ENCODE measurements around the gene HS3ST3A1. TPM values are rescaled to one million over a fixed set of nuclear protein-coding genes. Genes with fewer than 3 reads are reported as not detected.

Gene HS3ST3A1
- total and polyA plus RNA-seq, 7 donors: 1.5 to 3.7 (median 2.5) TPM; not detected in 2

- Histone ChIP-seq H3K27ac (no peak overlapping the region), H3K36me3 (no peaks in the 10 kb centered on the region), H3K4me3 (no peak overlapping the region), H3K9me3 (no peaks in the 10 kb centered on the region), H3K27me3 (no peaks in the 10 kb centered on the region), H3K4me1 (no peaks in the 10 kb centered on the region)
- no peak for DNase-seq
- intact Hi-C loops (cut with DNase I): no loop called here
- 57 to 78% methylated on average over 2 of the region's 2 CpGs for WGBS, 2 donors
- TF ChIP-seq CTCF (IDR thresholded peaks at IDR 0.05) (no peak), POLR2AphosphoS5 (IDR thresholded peaks at IDR 0.05) (no peak), EP300 (IDR thresholded peaks at IDR 0.05) (no peak), POLR2A (IDR thresholded peaks at IDR 0.05) (no peak)
These were observed 26.3 kb downstream of the HS3ST3A1 start for GRCh38 chr17:13575466-13575865.

GRCh38 chr17:13572581-13572980, 29.1 kb downstream of the HS3ST3A1 start:
- WGBS, 2 donors: 45 to 53% methylated on average over 3 of the region's 3 CpGs
- no peak overlapping the region for H3K4me3 ChIP-seq
- H3K9me3 ChIP-seq: no peaks in the 10 kb centered on the region
- intact Hi-C loops (cut with DNase I): no loop called here
- H3K36me3 ChIP-seq: no peaks in the 10 kb centered on the region
- H3K4me1 ChIP-seq: peaks cover 0 to 3% (median 0%) of the 10 kb centered on the region in 4 donors
- no peak overlapping the region for H3K27ac ChIP-seq
- no peaks in the 10 kb centered on the region for H3K27me3 ChIP-seq
- TF ChIP-seq CTCF (IDR thresholded peaks at IDR 0.05) (no peak), EP300 (IDR thresholded peaks at IDR 0.05) (no peak), POLR2A (IDR thresholded peaks at IDR 0.05) (no peak), POLR2AphosphoS5 (IDR thresholded peaks at IDR 0.05) (no peak)
- no peak for DNase-seq

- H3K36me3 ChIP-seq: no peaks in the 10 kb centered on the region
- peaks cover 0 to 3% (median 0%) of the 10 kb centered on the region in 4 donors for H3K4me1 ChIP-seq
- 66 to 78% methylated on average over 7 of the region's 7 CpGs for WGBS, 2 donors
- H3K27ac ChIP-seq: no peak overlapping the region
- H3K4me3 ChIP-seq: no peak overlapping the region
- H3K27me3 ChIP-seq: no peaks in the 10 kb centered on the region
- no peak for TF ChIP-seq EP300 (IDR thresholded peaks at IDR 0.05)
- TF ChIP-seq POLR2A (IDR thresholded peaks at IDR 0.05): no peak
- TF ChIP-seq CTCF (IDR thresholded peaks at IDR 0.05): no peak
- no peak for TF ChIP-seq POLR2AphosphoS5 (IDR thresholded peaks at IDR 0.05)
- no peak for DNase-seq
- intact Hi-C loops (cut with DNase I): no loop called here
- H3K9me3 ChIP-seq: peaks cover 0 to 3% (median 0%) of the 10 kb centered on the region in 4 donors
These were observed 32.2 kb downstream of the HS3ST3A1 start for GRCh38 chr17:13569398-13570123.

DNA sequence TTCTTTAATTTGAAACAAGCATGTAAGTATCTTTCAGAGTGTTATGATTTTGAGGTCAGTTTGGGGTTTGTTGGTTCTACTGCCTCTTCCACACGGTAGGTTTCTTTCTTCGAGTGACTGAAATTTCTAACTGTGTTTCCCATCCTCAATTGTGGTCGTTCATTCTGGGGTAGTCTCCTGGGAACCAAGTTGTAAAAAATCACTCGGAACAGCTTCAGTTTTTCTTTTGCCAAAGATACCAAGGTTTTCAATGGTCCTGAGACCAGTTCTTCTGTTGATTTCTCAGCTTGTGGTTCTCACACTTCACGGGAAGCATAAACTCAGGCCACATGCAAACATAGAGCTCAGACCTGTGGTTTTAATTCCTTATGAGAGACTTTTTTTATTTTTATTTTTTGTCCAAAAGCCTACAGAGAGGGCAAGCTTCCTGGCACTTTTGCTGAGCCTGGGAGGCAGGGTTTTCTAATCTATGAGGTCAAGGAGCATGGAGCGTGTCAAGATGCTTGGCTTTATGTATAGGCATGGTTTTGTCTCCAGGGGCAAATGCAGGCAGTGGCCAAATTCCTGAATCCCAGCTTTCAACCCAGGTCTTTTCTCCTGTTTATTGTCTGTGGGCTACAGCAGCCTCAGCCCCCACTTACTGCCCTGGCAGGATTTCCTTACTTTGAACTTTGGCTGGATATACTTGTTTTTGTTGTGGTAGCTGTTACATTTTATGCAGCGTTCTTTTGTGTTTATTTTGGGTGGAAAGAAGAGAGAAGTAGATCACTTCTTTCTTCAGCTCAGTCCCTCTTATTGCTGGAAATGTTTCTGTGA, 32.9 kb downstream of the HS3ST3A1 start:
- Histone ChIP-seq H3K4me3 (no peak overlapping the region), H3K4me1 (peaks cover 0 to 3% (median 0%) of the 10 kb centered on the region in 4 donors), H3K9me3 (peaks cover 0 to 3% (median 0%) of the 10 kb centered on the region in 4 donors), H3K27ac (no peak overlapping the region), H3K36me3 (no peaks in the 10 kb centered on the region), H3K27me3 (no peaks in the 10 kb centered on the region)
- DNase-seq: no peak
- TF ChIP-seq POLR2AphosphoS5 (IDR thresholded peaks at IDR 0.05) (no peak), POLR2A (IDR thresholded peaks at IDR 0.05) (no peak), EP300 (IDR thresholded peaks at IDR 0.05) (no peak), CTCF (IDR thresholded peaks at IDR 0.05) (no peak)
- 68 to 76% methylated on average over 7 of the region's 7 CpGs for WGBS, 2 donors
- intact Hi-C loops (cut with DNase I): no loop called here

All from sigmoid colon (tissue), 7 donors.